SK-N-SH (cell line): Measurements from ENCODE around the gene TRIM27. TPM values are rescaled to one million over a fixed set of nuclear protein-coding genes. Genes with fewer than 3 reads are reported as not detected.

Source experiments
- CTCF ChIA-PET: fragments of 300-600, 350-600 bp; formaldehyde crosslinking; extraction: SDS; loops from one replicate; lab custom pipeline; 2021; lab: Yijun Ruan, JAX
- POLR2A ChIA-PET: fragments of 350-600 bp; sonication (Branson Sonifier 250); formaldehyde crosslinking; extraction: SDS; loops from one replicate; lab custom pipeline; 2020; ENCODE audit warnings: antibody characterized with exemption, inconsistent platforms; lab: Yijun Ruan, JAX
- DNase-seq: peaks from one replicate; pipeline ENCODE4 v3.0.0; 2012
- H2AFZ ChIP-seq: fragments of 200-600 bp; sonication (generic); 2 replicates; pipeline ENCODE4 v1.8.1; 2016; ENCODE audit warnings: antibody characterized with exemption, mild to moderate bottlenecking, low read depth
- H3F3A ChIP-seq: fragments of 200-600 bp; sonication (generic); replicated peaks from 2 replicates; pipeline ENCODE3; 2016; ENCODE audit warnings: antibody characterized with exemption, mild to moderate bottlenecking; ENCODE audit not compliant: insufficient read depth
- H3K27ac ChIP-seq, 2 experiments: fragments of 200-500 bp in 1 of 2; fragments of 200-600 bp in 1 of 2; sonication (Bioruptor generic) in 1 of 2; sonication (generic), shearing (Covaris generic) in 1 of 2; 2 replicates each; pipeline versions ENCODE4 v1.5.1 to v1.6.1; 2014 to 2016; ENCODE audit warnings: low read depth in 2 of 2, inconsistent platforms in 1 of 2, low read length in 1 of 2, mild to moderate bottlenecking in 1 of 2, mixed read lengths in 1 of 2
- H3K27me3 ChIP-seq: fragments of 200-600 bp; sonication (generic), shearing (Covaris generic); 2 replicates; pipeline ENCODE4 v1.6.1; 2016; ENCODE audit warnings: mixed run types; ENCODE audit not compliant: insufficient read depth
- H3K36me3 ChIP-seq, 2 experiments: fragments of 200-500 bp in 1 of 2; fragments of 200-600 bp in 1 of 2; sonication (Bioruptor generic) in 1 of 2; sonication (generic) in 1 of 2; replicated peaks in 1 of 2; 2 replicates each; pipeline versions ENCODE3 to v1.5.1; 2014 to 2016; ENCODE audit warnings: low read length in 1 of 2, mild to moderate bottlenecking in 1 of 2; ENCODE audit not compliant: insufficient read depth in 2 of 2, control insufficient read depth in 1 of 2
- H3K4me1 ChIP-seq, 2 experiments: fragments of 200-500 bp in 1 of 2; fragments of 200-600 bp in 1 of 2; sonication (Bioruptor generic) in 1 of 2; sonication (generic), shearing (Covaris generic) in 1 of 2; 2 replicates each; pipeline versions ENCODE4 v1.5.1 to v1.6.1; 2014 to 2016; ENCODE audit warnings: low read depth in 1 of 2, low read length in 1 of 2, mixed run types in 1 of 2; ENCODE audit not compliant: insufficient read depth in 2 of 2, control insufficient read depth in 1 of 2
- H3K4me2 ChIP-seq: fragments of 200-600 bp; sonication (generic), shearing (Covaris generic); 2 replicates; pipeline ENCODE4 v1.6.1; 2017; ENCODE audit warnings: mixed run types
- H3K4me3 ChIP-seq, 2 experiments: fragments of 200-500 bp in 1 of 2; fragments of 200-600 bp in 1 of 2; sonication (Bioruptor generic) in 1 of 2; sonication (generic), shearing (Covaris generic) in 1 of 2; 2 replicates each; pipeline versions ENCODE4 v1.5.1 to v1.8.1; 2014 to 2016; ENCODE audit warnings: low read depth in 2 of 2, inconsistent platforms in 1 of 2, low read length in 1 of 2, mild to moderate bottlenecking in 1 of 2, mixed read lengths in 1 of 2, moderate library complexity in 1 of 2
- H3K79me2 ChIP-seq: fragments of 200-600 bp; sonication (generic); 2 replicates; pipeline ENCODE4 v1.8.1; 2017; ENCODE audit warnings: mild to moderate bottlenecking; ENCODE audit not compliant: insufficient read depth
- H3K9ac ChIP-seq: fragments of 200-600 bp; sonication (generic); 2 replicates; pipeline ENCODE4 v1.6.1; 2017; ENCODE audit warnings: mixed run types
- H3K9me2 ChIP-seq: fragments of 200-600 bp; sonication (generic); 2 replicates; pipeline ENCODE4 v1.6.1; 2017; ENCODE audit warnings: mixed run types
- H3K9me3 ChIP-seq: fragments of 200-600 bp; sonication (generic); 2 replicates; pipeline ENCODE4 v1.6.1; 2017; ENCODE audit warnings: mixed run types, mild to moderate bottlenecking, moderate library complexity
- H4K20me1 ChIP-seq: fragments of 200-600 bp; sonication (generic); 2 replicates; pipeline ENCODE4 v1.6.1; 2017; ENCODE audit warnings: mild to moderate bottlenecking, mixed run types; ENCODE audit not compliant: insufficient read depth
- EP300 ChIP-seq, 2 experiments: IDR thresholded peaks; 2 replicates each; pipeline versions ENCODE4 v1.4.0 to v1.6.1; 2012; ENCODE audit warnings: borderline replicate concordance in 1 of 2, low read depth in 1 of 2, low read length in 1 of 2
- EZH2phosphoT487 ChIP-seq: fragments of 200-600 bp; sonication (generic); IDR thresholded peaks from 2 replicates; pipeline ENCODE4 v1.6.1; 2017; ENCODE audit warnings: low read depth, mixed run types, mild to moderate bottlenecking, antibody characterized with exemption, moderate library complexity, borderline replicate concordance
- FOSL2 ChIP-seq: IDR thresholded peaks from 2 replicates; pipeline ENCODE4 v1.4.0; 2012; ENCODE audit warnings: low read depth, mild to moderate bottlenecking, moderate library complexity, borderline replicate concordance
- FOXJ3 ChIP-seq: sonication (generic); formaldehyde crosslinking; IDR thresholded peaks from 2 replicates; pipeline ENCODE4 v1.5.1; 2020; ENCODE audit warnings: mild to moderate bottlenecking, missing genetic modification reagents
- FOXM1 ChIP-seq: IDR thresholded peaks from 2 replicates; pipeline ENCODE4 v1.4.0; 2012; ENCODE audit warnings: low read depth, mild to moderate bottlenecking
- GATA2 ChIP-seq: sonication (generic); formaldehyde crosslinking; IDR thresholded peaks from 2 replicates; pipeline ENCODE4 v1.5.0; 2020; ENCODE audit warnings: mild to moderate bottlenecking, missing genetic modification reagents
- NFIC ChIP-seq: IDR thresholded peaks from 2 replicates; pipeline ENCODE4 v1.4.0; 2012; ENCODE audit warnings: borderline replicate concordance
- NRF1 ChIP-seq: IDR thresholded peaks from 2 replicates; pipeline ENCODE4 v1.6.1; 2012; ENCODE audit warnings: low read depth, mild to moderate bottlenecking, low read length
- RAD21 ChIP-seq: IDR thresholded peaks from 2 replicates; pipeline ENCODE4 v1.6.1; 2012; ENCODE audit warnings: mild to moderate bottlenecking, low read length
- RCOR1 ChIP-seq: fragments of 150-350 bp; IDR thresholded peaks from 2 replicates; pipeline ENCODE4 v1.6.1; 2017; ENCODE audit warnings: antibody characterized with exemption, low read length
- RFX5 ChIP-seq: IDR thresholded peaks from 2 replicates; pipeline ENCODE4 v1.6.1; 2012; ENCODE audit warnings: mild to moderate bottlenecking, improper control_type of control experiment, low read length
- RXRA ChIP-seq: IDR thresholded peaks from 2 replicates; pipeline ENCODE4 v1.4.0; 2012; ENCODE audit warnings: low read depth, mild to moderate bottlenecking, borderline replicate concordance
- SMC3 ChIP-seq: IDR thresholded peaks from 2 replicates; pipeline ENCODE4 v1.6.1; 2012; ENCODE audit warnings: low read depth, low read length, improper control_type of control experiment
- TAF1 ChIP-seq: IDR thresholded peaks from 2 replicates; pipeline ENCODE4 v1.6.1; 2012; ENCODE audit warnings: low read depth, mild to moderate bottlenecking, low read length, moderate library complexity, borderline replicate concordance
- YY1 ChIP-seq: IDR thresholded peaks from 2 replicates; pipeline ENCODE4 v1.4.0; 2012; ENCODE audit warnings: low read depth, mild to moderate bottlenecking
- WGBS: methylation state at CpG from one replicate; pipeline ENCODE4 v1.1.6; 2017; ENCODE audit warnings: low lambda C conversion rate; 5-methylcytosine and 5-hydroxymethylcytosine counted together
- polyA plus RNA-seq, 3 experiments: library from polyadenylated mRNA; depleted of rRNA; stranded (reverse); fragments of >200 nt; gene quantifications; 2 replicates each; pipeline ENCODE4 v1.2.3, GENCODE V29; 2012
- TF ChIP-seq, protein P1 (sequence below): fragments of 200-600 bp; sonication (generic); IDR thresholded peaks from 2 replicates; pipeline ENCODE4 v1.6.1; 2017; ENCODE audit warnings: antibody characterized with exemption, mild to moderate bottlenecking, moderate library complexity
- TF ChIP-seq, protein P2 (sequence below): IDR thresholded peaks from 2 replicates; pipeline ENCODE4 v1.4.0; 2012; ENCODE audit warnings: low read depth
- TF ChIP-seq, protein P3 (sequence below): IDR thresholded peaks from 2 replicates; pipeline ENCODE4 v1.4.0; 2012; ENCODE audit warnings: low read depth, borderline replicate concordance
- TF ChIP-seq, protein P4 (sequence below): IDR thresholded peaks from 2 replicates; pipeline ENCODE4 v1.4.0; 2012; ENCODE audit warnings: low read depth, borderline replicate concordance
- TF ChIP-seq, protein P5 (sequence below): IDR thresholded peaks from 2 replicates; pipeline ENCODE4 v1.6.1; 2012; ENCODE audit warnings: mild to moderate bottlenecking, low read depth, low read length, moderate library complexity
- TF ChIP-seq, protein P6 (sequence below): fragments of 150-350 bp; IDR thresholded peaks from 2 replicates; pipeline ENCODE4 v1.6.1; 2016; ENCODE audit warnings: mild to moderate bottlenecking, low read depth, low read length

Gene TRIM27
- polyA plus RNA-seq, 1 of the 3 experiments (the other 2 are of a cell fraction) = 43.8 TPM

DNA sequence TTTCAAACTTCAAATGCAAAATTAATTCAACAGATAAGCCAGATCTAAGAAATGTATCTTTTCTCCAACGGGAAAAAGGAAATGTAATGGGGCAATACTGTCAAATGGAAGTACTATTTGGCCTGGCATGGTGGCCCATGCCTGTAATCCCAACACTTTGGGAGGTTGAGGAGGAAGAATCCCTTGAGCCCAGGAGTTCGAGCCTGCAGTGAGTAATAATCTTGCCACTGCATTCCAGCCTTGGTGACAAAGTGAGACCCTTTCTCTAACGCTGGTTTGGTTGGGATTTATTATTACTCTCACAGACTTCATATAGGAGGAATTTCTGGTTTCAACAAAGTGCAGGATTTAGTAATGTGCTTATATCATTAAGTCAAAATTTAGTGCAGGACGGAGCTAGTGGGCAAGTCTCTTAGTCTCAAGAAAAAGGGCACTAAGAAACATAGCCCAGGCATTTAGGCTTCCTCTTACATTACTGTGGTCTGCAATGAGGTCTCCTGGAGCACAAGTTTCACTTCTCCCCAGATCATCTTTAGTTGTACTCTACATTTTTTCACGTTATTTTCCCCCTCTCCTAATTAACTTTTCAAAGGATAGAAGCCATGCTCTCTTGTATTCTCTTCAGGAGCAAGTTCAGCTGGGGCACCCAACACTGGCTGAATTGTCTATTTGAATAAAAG lies 23.1 kb downstream of the TRIM27 start (continued):
- TF ChIP-seq FOXJ3 (CRISPR knock-in tag) (no peak), GATA2 (no peak), SMC3 (no peak), NRF1 (no peak)

DNA sequence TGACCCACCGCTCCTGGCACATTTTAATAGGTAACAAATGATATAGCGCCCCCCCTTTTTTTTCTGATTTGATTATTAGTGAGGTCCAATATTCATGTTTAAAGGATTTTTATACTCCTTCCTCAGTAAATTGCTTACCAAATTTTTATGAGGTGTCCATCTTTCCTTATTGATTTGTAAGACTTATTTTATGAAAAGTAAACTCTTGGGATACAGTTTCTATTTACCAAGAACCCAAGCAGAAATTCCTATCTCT lies 25.1 kb downstream of the TRIM27 start:
- WGBS = 80% methylated on average over 2 of the region's 2 CpGs
- ChIA-PET CTCF (interaction anchor here (1.1 to 1.3 kb wide), 2 partner anchors 24 to 49 kb away, joined by 3 to 4 read pairs; no protein-coding TSS in a partner anchor), POLR2A (no interaction called here)
- no peaks in the 10 kb centered on the region for H4K20me1 ChIP-seq
- no peak for DNase-seq
- no peak overlapping the region for H3K27ac ChIP-seq
- H3K4me1 ChIP-seq = no peaks in the 10 kb centered on the region; a peak in 1 of 4 replicates
- H3K4me3 ChIP-seq = no peak overlapping the region
- H3K9ac ChIP-seq = no peak overlapping the region
- no peaks in the 10 kb centered on the region for H3K27me3 ChIP-seq
- H3K4me2 ChIP-seq = no peak overlapping the region
- no peaks in the 10 kb centered on the region for H3K79me2 ChIP-seq
- no peaks in the 10 kb centered on the region for H3K9me3 ChIP-seq
- peaks cover 46% of the 10 kb centered on the region for H3F3A ChIP-seq
- peaks cover 28 to 32% of the 10 kb centered on the region in 2 experiments for H3K36me3 ChIP-seq
- H2AFZ ChIP-seq = no peak overlapping the region
- no peak for TF ChIP-seq SMC3
- no peak for TF ChIP-seq EP300 (IDR thresholded peaks at IDR 0.05; ENCODE audit: borderline replicate concordance in 1 of 2, low read depth in 1 of 2, low read length in 1 of 2)
- TF ChIP-seq, protein P1, sequence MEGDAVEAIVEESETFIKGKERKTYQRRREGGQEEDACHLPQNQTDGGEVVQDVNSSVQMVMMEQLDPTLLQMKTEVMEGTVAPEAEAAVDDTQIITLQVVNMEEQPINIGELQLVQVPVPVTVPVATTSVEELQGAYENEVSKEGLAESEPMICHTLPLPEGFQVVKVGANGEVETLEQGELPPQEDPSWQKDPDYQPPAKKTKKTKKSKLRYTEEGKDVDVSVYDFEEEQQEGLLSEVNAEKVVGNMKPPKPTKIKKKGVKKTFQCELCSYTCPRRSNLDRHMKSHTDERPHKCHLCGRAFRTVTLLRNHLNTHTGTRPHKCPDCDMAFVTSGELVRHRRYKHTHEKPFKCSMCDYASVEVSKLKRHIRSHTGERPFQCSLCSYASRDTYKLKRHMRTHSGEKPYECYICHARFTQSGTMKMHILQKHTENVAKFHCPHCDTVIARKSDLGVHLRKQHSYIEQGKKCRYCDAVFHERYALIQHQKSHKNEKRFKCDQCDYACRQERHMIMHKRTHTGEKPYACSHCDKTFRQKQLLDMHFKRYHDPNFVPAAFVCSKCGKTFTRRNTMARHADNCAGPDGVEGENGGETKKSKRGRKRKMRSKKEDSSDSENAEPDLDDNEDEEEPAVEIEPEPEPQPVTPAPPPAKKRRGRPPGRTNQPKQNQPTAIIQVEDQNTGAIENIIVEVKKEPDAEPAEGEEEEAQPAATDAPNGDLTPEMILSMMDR = no peak
- no peak for TF ChIP-seq FOSL2
- no peak for TF ChIP-seq FOXM1
- TF ChIP-seq, protein P2, sequence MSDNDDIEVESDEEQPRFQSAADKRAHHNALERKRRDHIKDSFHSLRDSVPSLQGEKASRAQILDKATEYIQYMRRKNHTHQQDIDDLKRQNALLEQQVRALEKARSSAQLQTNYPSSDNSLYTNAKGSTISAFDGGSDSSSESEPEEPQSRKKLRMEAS = no peak
- no peak for TF ChIP-seq FOXJ3 (CRISPR knock-in tag)
- no peak for TF ChIP-seq YY1
- no peak for TF ChIP-seq NRF1
- no peak for TF ChIP-seq TAF1
- no peak for TF ChIP-seq RAD21
- TF ChIP-seq, protein P3, sequence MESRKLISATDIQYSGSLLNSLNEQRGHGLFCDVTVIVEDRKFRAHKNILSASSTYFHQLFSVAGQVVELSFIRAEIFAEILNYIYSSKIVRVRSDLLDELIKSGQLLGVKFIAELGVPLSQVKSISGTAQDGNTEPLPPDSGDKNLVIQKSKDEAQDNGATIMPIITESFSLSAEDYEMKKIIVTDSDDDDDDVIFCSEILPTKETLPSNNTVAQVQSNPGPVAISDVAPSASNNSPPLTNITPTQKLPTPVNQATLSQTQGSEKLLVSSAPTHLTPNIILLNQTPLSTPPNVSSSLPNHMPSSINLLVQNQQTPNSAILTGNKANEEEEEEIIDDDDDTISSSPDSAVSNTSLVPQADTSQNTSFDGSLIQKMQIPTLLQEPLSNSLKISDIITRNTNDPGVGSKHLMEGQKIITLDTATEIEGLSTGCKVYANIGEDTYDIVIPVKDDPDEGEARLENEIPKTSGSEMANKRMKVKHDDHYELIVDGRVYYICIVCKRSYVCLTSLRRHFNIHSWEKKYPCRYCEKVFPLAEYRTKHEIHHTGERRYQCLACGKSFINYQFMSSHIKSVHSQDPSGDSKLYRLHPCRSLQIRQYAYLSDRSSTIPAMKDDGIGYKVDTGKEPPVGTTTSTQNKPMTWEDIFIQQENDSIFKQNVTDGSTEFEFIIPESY = no peak
- TF ChIP-seq, protein P4, sequence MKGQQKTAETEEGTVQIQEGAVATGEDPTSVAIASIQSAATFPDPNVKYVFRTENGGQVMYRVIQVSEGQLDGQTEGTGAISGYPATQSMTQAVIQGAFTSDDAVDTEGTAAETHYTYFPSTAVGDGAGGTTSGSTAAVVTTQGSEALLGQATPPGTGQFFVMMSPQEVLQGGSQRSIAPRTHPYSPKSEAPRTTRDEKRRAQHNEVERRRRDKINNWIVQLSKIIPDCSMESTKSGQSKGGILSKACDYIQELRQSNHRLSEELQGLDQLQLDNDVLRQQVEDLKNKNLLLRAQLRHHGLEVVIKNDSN = no peak
- TF ChIP-seq, protein P5, sequence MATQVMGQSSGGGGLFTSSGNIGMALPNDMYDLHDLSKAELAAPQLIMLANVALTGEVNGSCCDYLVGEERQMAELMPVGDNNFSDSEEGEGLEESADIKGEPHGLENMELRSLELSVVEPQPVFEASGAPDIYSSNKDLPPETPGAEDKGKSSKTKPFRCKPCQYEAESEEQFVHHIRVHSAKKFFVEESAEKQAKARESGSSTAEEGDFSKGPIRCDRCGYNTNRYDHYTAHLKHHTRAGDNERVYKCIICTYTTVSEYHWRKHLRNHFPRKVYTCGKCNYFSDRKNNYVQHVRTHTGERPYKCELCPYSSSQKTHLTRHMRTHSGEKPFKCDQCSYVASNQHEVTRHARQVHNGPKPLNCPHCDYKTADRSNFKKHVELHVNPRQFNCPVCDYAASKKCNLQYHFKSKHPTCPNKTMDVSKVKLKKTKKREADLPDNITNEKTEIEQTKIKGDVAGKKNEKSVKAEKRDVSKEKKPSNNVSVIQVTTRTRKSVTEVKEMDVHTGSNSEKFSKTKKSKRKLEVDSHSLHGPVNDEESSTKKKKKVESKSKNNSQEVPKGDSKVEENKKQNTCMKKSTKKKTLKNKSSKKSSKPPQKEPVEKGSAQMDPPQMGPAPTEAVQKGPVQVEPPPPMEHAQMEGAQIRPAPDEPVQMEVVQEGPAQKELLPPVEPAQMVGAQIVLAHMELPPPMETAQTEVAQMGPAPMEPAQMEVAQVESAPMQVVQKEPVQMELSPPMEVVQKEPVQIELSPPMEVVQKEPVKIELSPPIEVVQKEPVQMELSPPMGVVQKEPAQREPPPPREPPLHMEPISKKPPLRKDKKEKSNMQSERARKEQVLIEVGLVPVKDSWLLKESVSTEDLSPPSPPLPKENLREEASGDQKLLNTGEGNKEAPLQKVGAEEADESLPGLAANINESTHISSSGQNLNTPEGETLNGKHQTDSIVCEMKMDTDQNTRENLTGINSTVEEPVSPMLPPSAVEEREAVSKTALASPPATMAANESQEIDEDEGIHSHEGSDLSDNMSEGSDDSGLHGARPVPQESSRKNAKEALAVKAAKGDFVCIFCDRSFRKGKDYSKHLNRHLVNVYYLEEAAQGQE = no peak
- no peak for TF ChIP-seq NFIC
- TF ChIP-seq, protein P6, sequence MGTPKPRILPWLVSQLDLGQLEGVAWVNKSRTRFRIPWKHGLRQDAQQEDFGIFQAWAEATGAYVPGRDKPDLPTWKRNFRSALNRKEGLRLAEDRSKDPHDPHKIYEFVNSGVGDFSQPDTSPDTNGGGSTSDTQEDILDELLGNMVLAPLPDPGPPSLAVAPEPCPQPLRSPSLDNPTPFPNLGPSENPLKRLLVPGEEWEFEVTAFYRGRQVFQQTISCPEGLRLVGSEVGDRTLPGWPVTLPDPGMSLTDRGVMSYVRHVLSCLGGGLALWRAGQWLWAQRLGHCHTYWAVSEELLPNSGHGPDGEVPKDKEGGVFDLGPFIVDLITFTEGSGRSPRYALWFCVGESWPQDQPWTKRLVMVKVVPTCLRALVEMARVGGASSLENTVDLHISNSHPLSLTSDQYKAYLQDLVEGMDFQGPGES = no peak
- TF ChIP-seq RCOR1 = no peak
- no peak for TF ChIP-seq EZH2phosphoT487
- TF ChIP-seq RXRA = no peak
- TF ChIP-seq RFX5 = no peak
- no peaks in the 10 kb centered on the region for H3K9me2 ChIP-seq
